WTC11 (cell line): ENCODE data around the gene LPCAT3.

Source experiments
- ATF2 ChIP-seq: sonication (generic); formaldehyde crosslinking; IDR thresholded peaks from 2 replicates; pipeline ENCODE4 v1.8.1; 2022; ENCODE audit warnings: low read depth, missing genetic modification reagents, borderline replicate concordance
- CBFB ChIP-seq: sonication (generic); formaldehyde crosslinking; IDR thresholded peaks from 2 replicates; pipeline ENCODE4 v1.8.1; 2022; ENCODE audit warnings: mild to moderate bottlenecking, low read depth, missing genetic modification reagents
- CTCF ChIP-seq: fragments of 200-600 bp; IDR thresholded peaks from 2 replicates; pipeline ENCODE4 v1.8.0; 2022; ENCODE audit warnings: antibody characterized with exemption
- ELF4 ChIP-seq: sonication (generic); formaldehyde crosslinking; IDR thresholded peaks from 2 replicates; pipeline ENCODE4 v1.8.1; 2022; ENCODE audit warnings: low read depth, mild to moderate bottlenecking, moderate library complexity, missing genetic modification reagents
- JUN ChIP-seq: sonication (generic); formaldehyde crosslinking; IDR thresholded peaks from 2 replicates; pipeline ENCODE4 v1.8.0; 2023; ENCODE audit warnings: mild to moderate bottlenecking, missing genetic modification reagents
- KAT7 ChIP-seq: sonication (generic); formaldehyde crosslinking; IDR thresholded peaks from 2 replicates; pipeline ENCODE4 v1.8.1; 2023; ENCODE audit warnings: missing genetic modification reagents, mild to moderate bottlenecking, borderline replicate concordance
- MLX ChIP-seq: sonication (generic); formaldehyde crosslinking; IDR thresholded peaks from 2 replicates; pipeline ENCODE4 v1.8.1; 2023; ENCODE audit warnings: mild to moderate bottlenecking, missing genetic modification reagents, moderate library complexity
- NR3C1 ChIP-seq: sonication (generic); formaldehyde crosslinking; conservative IDR thresholded peaks from 2 replicates; pipeline ENCODE4 v1.8.1; 2023; ENCODE audit warnings: low read depth, mild to moderate bottlenecking, missing genetic modification reagents
- PRDM15 ChIP-seq: sonication (generic); formaldehyde crosslinking; IDR thresholded peaks from 2 replicates; pipeline ENCODE4 v1.8.0; 2022; ENCODE audit warnings: missing genetic modification reagents
- ZBTB21 ChIP-seq: sonication (generic); formaldehyde crosslinking; IDR thresholded peaks from 2 replicates; pipeline ENCODE4 v1.8.1; 2023; ENCODE audit warnings: mild to moderate bottlenecking, missing genetic modification reagents, borderline replicate concordance
- ZNF263 ChIP-seq: sonication (generic); formaldehyde crosslinking; IDR thresholded peaks from 2 replicates; pipeline ENCODE4 v1.8.1; 2022; ENCODE audit warnings: low read depth, mild to moderate bottlenecking, moderate library complexity, missing genetic modification reagents
- TF ChIP-seq, protein P1 (sequence below): sonication (generic); formaldehyde crosslinking; IDR thresholded peaks from 2 replicates; pipeline ENCODE4 v1.8.1; 2023; ENCODE audit warnings: mild to moderate bottlenecking, missing genetic modification reagents
- TF ChIP-seq, protein P2 (sequence below): sonication (generic); formaldehyde crosslinking; IDR thresholded peaks from 2 replicates; pipeline ENCODE4 v1.8.0; 2022; ENCODE audit warnings: mild to moderate bottlenecking, missing genetic modification reagents

GRCh38 chr12:6929466-6930452, 88.5 kb downstream of the LPCAT3 start:
- no peak for TF ChIP-seq CTCF
- no peak for TF ChIP-seq ELF4 (CRISPR knock-in tag)
- TF ChIP-seq, protein P1, sequence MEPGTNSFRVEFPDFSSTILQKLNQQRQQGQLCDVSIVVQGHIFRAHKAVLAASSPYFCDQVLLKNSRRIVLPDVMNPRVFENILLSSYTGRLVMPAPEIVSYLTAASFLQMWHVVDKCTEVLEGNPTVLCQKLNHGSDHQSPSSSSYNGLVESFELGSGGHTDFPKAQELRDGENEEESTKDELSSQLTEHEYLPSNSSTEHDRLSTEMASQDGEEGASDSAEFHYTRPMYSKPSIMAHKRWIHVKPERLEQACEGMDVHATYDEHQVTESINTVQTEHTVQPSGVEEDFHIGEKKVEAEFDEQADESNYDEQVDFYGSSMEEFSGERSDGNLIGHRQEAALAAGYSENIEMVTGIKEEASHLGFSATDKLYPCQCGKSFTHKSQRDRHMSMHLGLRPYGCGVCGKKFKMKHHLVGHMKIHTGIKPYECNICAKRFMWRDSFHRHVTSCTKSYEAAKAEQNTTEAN: no peak
- TF ChIP-seq PRDM15: no peak
- no peak for TF ChIP-seq ZNF263 (CRISPR knock-in tag)
- no peak for TF ChIP-seq ATF2
- TF ChIP-seq NR3C1: no peak
- TF ChIP-seq ZBTB21 (CRISPR knock-in tag): no peak
- TF ChIP-seq MLX (CRISPR knock-in tag): no peak
- TF ChIP-seq, protein P2, sequence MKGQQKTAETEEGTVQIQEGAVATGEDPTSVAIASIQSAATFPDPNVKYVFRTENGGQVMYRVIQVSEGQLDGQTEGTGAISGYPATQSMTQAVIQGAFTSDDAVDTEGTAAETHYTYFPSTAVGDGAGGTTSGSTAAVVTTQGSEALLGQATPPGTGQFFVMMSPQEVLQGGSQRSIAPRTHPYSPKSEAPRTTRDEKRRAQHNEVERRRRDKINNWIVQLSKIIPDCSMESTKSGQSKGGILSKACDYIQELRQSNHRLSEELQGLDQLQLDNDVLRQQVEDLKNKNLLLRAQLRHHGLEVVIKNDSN (CRISPR knock-in tag): no peak
- TF ChIP-seq CBFB: no peak
- no peak for TF ChIP-seq KAT7
- no peak for TF ChIP-seq JUN (CRISPR knock-in tag)
